Endodermal cell (in vitro differentiated cells): ENCODE results near the gene GPS2. TPM values are rescaled to one million over a fixed set of nuclear protein-coding genes. Genes with fewer than 3 reads are reported as not detected.
"Not testable (repeated sequence)": the region's sequence is repeated elsewhere in the genome, so short reads cannot be mapped to it uniquely, and the experiment has no call there.

Experiments used
- DNase-seq: peaks from one replicate; pipeline ENCODE4 v3.0.0-alpha.2; 2017
- H3K27ac ChIP-seq: 2 replicates; pipeline ENCODE4 v1.5.1; 2013; ENCODE audit warnings: mild to moderate bottlenecking, low read depth, low read length, moderate library complexity
- H3K27me3 ChIP-seq: 2 replicates; pipeline ENCODE4 v1.6.1; 2013; ENCODE audit warnings: mild to moderate bottlenecking, low read length, moderate library complexity; ENCODE audit not compliant: insufficient read depth, control insufficient read depth, poor library complexity, severe bottlenecking
- H3K36me3 ChIP-seq: 2 replicates; pipeline ENCODE4 v1.7.0; 2013; ENCODE audit warnings: mild to moderate bottlenecking, low read length, moderate library complexity; ENCODE audit not compliant: control insufficient read depth, insufficient read depth
- H3K4me1 ChIP-seq: one replicate; pipeline ENCODE4 v1.7.0; 2013; ENCODE audit warnings: low read length; ENCODE audit not compliant: control insufficient read depth, insufficient read depth
- H3K4me3 ChIP-seq: 2 replicates; pipeline ENCODE4 v1.5.1; 2013; ENCODE audit warnings: mild to moderate bottlenecking, low read length, moderate library complexity
- H3K9ac ChIP-seq: 2 replicates; pipeline ENCODE4 v1.6.1; 2013; ENCODE audit warnings: mild to moderate bottlenecking, low read length, moderate library complexity; ENCODE audit not compliant: poor library complexity, severe bottlenecking; ENCODE audit errors: extremely low read depth
- H3K9me3 ChIP-seq: 2 replicates; pipeline ENCODE4 v1.6.1; 2013; ENCODE audit warnings: mild to moderate bottlenecking, low read length, moderate library complexity; ENCODE audit not compliant: control insufficient read depth
- H3K27ac Mint-ChIP-seq: 2 replicates; pipeline ENCODE4 v1.8.0; 2020; ENCODE audit warnings: mixed read lengths
- H3K27me3 Mint-ChIP-seq: 2 replicates; pipeline ENCODE4 v1.8.0; 2021; ENCODE audit warnings: mild to moderate bottlenecking, mixed read lengths; ENCODE audit not compliant: insufficient read depth
- H3K36me3 Mint-ChIP-seq: 2 replicates; pipeline ENCODE4 v1.8.0; 2020; ENCODE audit warnings: low read depth, mixed read lengths
- H3K4me1 Mint-ChIP-seq: 2 replicates; pipeline ENCODE4 v1.8.0; 2020; ENCODE audit warnings: mixed read lengths
- H3K4me3 Mint-ChIP-seq: 2 replicates; pipeline ENCODE4 v1.8.0; 2020; ENCODE audit warnings: mild to moderate bottlenecking, moderate library complexity, mixed read lengths
- H3K9me3 Mint-ChIP-seq: 2 replicates; pipeline ENCODE4 v1.8.0; 2020; ENCODE audit warnings: mild to moderate bottlenecking, mixed read lengths
- WGBS, 2 experiments: methylation state at CpG; one replicate each; pipeline versions ENCODE4 v1.1.5 to v1.1.7; 2013; ENCODE audit warnings: missing lambda C conversion rate in 2 of 2, mixed read lengths in 1 of 2; ENCODE audit not compliant: insufficient coverage in 1 of 2, insufficient read length in 1 of 2; 5-methylcytosine and 5-hydroxymethylcytosine counted together
- total RNA-seq, 2 donors: library from RNA; stranded (reverse); fragmentation: NEBNext Ultra II Directional in 1 of 2; extraction: Animal tissue kit (Norgen Biotek cat#: 25700) in 1 of 2; gene quantifications; 2 replicates in 1 of 2; 3 replicates in 1 of 2; pipeline ENCODE4 v1.2.1, GENCODE V29; 2021
- TF ChIP-seq, protein P1 (sequence below): fragments of 200-600 bp; sonication (generic); conservative IDR thresholded peaks from 2 replicates; pipeline ENCODE4 v1.5.0; 2021; ENCODE audit warnings: antibody characterized with exemption, mild to moderate bottlenecking

Gene GPS2
- total RNA-seq, 2 donors from 2014 or later = 43.6 to 47.2 TPM

DNA sequence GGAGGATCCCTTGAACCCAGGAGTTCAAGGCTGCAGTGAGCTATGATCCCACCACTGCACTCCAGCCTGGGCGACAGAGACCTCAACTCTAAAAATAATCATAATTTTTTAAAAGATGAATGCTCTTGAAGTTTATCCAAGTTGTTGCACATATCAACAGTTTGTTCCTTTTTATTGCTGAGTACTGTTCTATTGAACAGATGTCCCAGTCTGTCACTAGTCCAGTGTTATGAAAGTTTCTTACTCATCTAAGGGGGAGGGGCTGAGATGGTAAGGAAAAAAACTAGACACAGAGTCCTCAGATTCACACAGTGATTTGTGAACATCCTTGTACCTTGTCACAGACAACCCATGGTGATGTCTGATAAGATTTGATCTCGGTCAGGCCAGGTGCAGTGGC lies 25.0 kb upstream of the GPS2 start:
- H3K4me3 Mint-ChIP-seq = no peak overlapping the region
- TF ChIP-seq, protein P1, sequence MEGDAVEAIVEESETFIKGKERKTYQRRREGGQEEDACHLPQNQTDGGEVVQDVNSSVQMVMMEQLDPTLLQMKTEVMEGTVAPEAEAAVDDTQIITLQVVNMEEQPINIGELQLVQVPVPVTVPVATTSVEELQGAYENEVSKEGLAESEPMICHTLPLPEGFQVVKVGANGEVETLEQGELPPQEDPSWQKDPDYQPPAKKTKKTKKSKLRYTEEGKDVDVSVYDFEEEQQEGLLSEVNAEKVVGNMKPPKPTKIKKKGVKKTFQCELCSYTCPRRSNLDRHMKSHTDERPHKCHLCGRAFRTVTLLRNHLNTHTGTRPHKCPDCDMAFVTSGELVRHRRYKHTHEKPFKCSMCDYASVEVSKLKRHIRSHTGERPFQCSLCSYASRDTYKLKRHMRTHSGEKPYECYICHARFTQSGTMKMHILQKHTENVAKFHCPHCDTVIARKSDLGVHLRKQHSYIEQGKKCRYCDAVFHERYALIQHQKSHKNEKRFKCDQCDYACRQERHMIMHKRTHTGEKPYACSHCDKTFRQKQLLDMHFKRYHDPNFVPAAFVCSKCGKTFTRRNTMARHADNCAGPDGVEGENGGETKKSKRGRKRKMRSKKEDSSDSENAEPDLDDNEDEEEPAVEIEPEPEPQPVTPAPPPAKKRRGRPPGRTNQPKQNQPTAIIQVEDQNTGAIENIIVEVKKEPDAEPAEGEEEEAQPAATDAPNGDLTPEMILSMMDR = no peak
- Histone ChIP-seq H3K27me3 (no peaks in the 10 kb centered on the region), H3K36me3 (no peaks in the 10 kb centered on the region), H3K9me3 (no peaks in the 10 kb centered on the region), H3K4me3 (no peak overlapping the region), H3K27ac (no peak overlapping the region), H3K4me1 (no peaks in the 10 kb centered on the region), H3K9ac (no peak overlapping the region)
- no peak overlapping the region for H3K27ac Mint-ChIP-seq
- H3K9me3 Mint-ChIP-seq = no peaks in the 10 kb centered on the region
- no peaks in the 10 kb centered on the region for H3K27me3 Mint-ChIP-seq
- H3K36me3 Mint-ChIP-seq = no peaks in the 10 kb centered on the region
- DNase-seq = no peak
- WGBS, 2 experiments = 60 to 88% methylated on average over 1 of the region's 2 CpGs
- peaks cover 10% of the 10 kb centered on the region for H3K4me1 Mint-ChIP-seq

DNA sequence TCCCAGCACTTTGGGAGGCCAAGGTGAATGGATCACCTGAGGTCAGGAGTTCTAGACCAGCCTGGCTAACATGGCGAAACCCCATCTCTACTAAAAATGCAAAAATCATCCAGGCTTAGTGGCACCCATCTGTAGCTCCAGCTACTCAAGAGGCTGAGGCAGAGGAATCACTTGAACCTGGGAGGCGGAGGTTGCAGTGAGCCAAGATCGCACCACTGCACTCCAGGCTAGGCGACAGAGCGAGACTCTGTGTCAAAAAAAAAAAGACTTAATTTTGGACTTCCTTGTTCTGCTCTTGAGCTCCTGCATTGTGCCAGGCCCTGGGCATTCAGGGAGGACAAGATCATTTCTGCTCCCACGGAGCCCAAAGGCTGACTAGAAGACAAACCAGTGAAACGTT lies 22.4 kb upstream of the GPS2 start:
- H3K9me3 Mint-ChIP-seq, H3K9me3 ChIP-seq, H3K27ac ChIP-seq, H3K27me3 ChIP-seq, H3K9ac ChIP-seq, H3K36me3 Mint-ChIP-seq, DNase-seq, H3K4me3 Mint-ChIP-seq, H3K27me3 Mint-ChIP-seq, H3K27ac Mint-ChIP-seq, H3K4me1 ChIP-seq, H3K4me3 ChIP-seq, H3K36me3 ChIP-seq: not testable (repeated sequence)
- H3K4me1 Mint-ChIP-seq = peaks cover 10% of the 10 kb centered on the region
- 79 to 86% methylated on average over 7 of the region's 7 CpGs for whole genome bisulfite sequencing, 2 experiments

DNA sequence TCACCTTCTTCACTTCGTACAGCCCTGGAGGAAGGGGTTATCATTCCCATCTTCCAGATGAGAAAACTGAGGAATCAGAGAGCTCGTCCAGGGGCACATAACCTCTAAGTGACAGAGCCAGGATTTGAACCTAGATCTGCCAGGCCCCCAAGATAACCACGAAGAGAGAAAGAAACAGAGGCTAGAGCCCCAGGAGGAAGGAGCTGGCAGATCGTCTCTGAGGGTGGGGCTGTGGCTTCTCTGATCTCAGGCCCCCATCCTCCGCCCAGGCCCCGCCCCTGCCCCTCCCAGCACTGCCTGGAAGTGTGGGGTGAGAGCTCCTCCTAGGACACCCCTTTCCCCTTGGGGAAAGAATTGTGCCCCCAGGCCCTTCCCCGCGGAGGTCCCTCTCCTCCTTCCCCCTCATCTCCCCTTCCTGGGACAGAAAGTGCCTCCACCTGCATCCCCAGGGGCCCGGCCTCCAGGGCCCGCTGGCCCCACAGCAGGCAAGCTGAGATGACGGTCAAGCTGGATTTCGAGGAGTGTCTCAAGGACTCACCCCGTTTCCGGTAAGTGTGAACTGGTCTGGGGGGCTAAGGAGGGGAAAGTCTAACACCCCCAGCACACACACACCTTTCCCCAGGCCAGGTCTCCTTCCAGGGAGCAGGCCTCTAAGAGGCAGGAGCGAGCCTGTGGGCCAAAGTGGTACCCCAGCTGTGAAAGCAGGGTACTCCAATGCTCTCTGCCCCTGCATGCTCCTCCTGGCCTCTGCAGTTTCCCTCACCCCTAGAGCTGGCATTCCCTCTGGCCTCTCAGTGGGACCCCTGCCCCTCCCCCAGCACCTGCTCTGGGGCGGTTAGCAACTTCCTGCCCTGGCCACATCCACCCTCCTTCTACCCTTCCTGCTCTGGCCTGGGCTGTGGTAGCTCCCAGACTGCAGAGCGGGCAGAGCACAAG lies 21.3 kb upstream of the GPS2 start, which contains the start of gene ACAP1:
ACAP1 (plus strand) TSS at position 290 of the 936 bp plus-strand sequence; CDS start at position 496, 206 bp downstream.
- 43 to 70% methylated on average over 3 to 17 of the region's 17 CpGs for WGBS, 2 experiments
- Histone ChIP-seq H3K9me3 (no peaks in the 10 kb centered on the region), H3K4me3 (no peak within 1 kb of the TSS), H3K27me3 (no peaks in the 10 kb centered on the region), H3K9ac (no peak within 1 kb of the TSS), H3K4me1 (no peaks in the 10 kb centered on the region), H3K36me3 (no peaks in the 10 kb centered on the region), H3K27ac (no peak within 1 kb of the TSS)
- TF ChIP-seq, protein P1 = no peak
- H3K4me1 Mint-ChIP-seq = peaks cover 10% of the 10 kb centered on the region
- H3K36me3 Mint-ChIP-seq = no peaks in the 10 kb centered on the region
- H3K27ac Mint-ChIP-seq = peak within 1 kb of the TSS; percentile 16
- H3K4me3 Mint-ChIP-seq = no peak within 1 kb of the TSS
- DNase-seq = peak; percentile 94
- H3K27me3 Mint-ChIP-seq = no peaks in the 10 kb centered on the region
- no peaks in the 10 kb centered on the region for H3K9me3 Mint-ChIP-seq

DNA sequence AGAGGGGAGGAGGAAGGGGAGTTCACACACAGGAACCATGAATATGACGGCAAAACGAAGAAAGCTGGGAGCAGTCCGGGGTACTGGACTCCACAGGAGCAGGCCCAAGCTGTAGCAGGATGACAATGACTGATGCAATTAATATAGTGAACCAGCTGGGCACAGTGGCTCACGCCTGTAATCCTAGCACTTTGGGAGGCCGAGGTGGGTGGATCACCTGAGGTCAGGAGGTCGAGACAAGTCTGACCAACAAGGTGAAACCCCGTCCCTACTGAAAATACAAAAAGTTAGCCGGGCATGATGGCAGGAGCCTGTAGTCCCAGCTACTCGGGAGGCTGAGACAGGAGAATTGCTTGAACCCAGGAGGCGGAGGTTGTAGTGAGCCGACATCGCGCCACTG lies 20.6 kb upstream of the GPS2 start:
- not testable (repeated sequence) for H3K27me3 Mint-ChIP-seq, H3K9me3 Mint-ChIP-seq, H3K36me3 ChIP-seq, H3K4me1 ChIP-seq, H3K27ac Mint-ChIP-seq, H3K27ac ChIP-seq, DNase-seq, H3K27me3 ChIP-seq, H3K36me3 Mint-ChIP-seq, H3K4me3 ChIP-seq, H3K4me3 Mint-ChIP-seq, H3K9me3 ChIP-seq, H3K9ac ChIP-seq
- H3K4me1 Mint-ChIP-seq = peaks cover 10% of the 10 kb centered on the region
- WGBS, 2 experiments = 89 to 98% methylated on average over 10 to 13 of the region's 13 CpGs
